Measurements from ENCODE around the gene SH3RF3.

DNA sequence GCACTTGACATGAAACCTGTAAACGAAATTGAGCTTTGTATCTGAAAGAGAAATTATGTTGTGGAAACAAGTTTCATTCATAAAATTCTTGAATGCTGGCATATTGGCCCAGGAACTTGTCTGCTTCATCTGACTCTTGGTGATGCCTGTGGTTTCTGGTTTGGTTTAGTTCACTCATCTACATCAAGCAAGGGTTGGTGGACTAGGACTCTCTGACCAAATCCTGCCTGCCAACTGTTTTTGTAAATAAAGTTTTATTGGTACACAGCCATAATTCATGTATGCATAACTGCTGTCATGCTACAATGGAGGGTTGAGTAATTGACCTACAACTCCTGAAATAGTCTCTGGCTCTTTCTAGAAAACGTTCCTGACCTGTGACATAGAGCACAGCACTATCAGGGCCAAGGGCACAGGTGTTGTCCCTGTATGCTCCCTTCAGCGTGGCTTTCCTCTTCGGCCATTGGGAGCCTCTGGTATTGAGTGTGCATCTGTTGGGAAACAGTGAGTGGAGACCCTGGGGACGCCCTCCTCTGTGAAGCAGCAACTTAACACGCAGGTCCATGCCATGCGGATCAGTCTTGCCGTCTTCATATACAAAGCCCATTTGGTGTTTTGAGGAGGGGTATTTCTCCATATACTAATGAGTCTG lies 226.3 kb downstream of the SH3RF3 start:
- TF ChIP-seq CTCF (IDR thresholded peaks at IDR 0.05) (no peak), EP300 (IDR thresholded peaks at IDR 0.05) (no peak), POLR2AphosphoS5 (IDR thresholded peaks at IDR 0.05) (no peak)
